NCI-H2107 treated with DMSO at 0.1 percent for 48 hours (cell line): ENCODE measurements around the gene RPL7L1.

Experiments
- DNase-seq: peaks from one replicate; lab custom pipeline; 2025; ENCODE audit not compliant: unreplicated experiment; lab: John Stamatoyannopoulos, UW

RPL7L1 gene

DNA sequence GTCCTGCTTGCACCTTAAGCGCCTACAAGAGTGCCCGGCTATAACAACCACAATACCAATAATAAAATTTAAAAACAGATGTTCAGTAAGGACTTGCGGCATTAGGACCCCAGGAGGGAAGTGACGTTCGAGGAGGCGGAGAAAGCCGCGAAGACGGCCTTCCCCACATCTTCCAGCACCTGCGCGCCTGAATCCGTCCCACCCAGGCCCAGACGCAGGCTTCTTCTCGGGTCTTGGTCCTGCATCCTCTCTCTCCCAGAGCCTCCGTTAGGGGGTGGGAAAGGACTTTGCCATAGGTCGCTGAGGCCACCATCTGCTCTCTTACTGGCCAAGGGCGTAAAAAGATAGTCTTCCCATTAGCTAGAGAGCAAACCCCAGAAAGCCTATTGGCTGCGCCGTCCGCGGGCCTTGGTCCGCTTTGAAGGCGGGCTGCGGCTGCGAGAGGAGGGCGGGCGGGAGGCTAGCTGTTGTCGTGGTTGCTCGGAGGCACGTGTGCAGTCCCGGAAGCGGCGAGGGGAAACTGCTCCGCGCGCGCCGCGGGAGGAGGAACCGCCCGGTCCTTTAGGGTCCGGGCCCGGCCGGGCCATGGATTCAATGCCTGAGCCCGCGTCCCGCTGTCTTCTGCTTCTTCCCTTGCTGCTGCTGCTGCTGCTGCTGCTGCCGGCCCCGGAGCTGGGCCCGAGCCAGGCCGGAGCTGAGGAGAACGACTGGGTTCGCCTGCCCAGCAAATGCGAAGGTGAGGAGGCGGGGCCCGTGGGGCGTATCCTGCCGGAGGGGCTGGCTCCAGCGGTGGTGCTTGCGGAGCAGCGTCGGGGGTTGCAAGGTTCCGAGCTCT is 49.8 kb downstream of the RPL7L1 start, which contains the start of gene CNPY3:
CNPY3 (plus strand) TSS at position 495 of the 835 bp plus-strand sequence; CDS start at position 586, 91 bp downstream.
- peak; percentile 94 for DNase-seq

- no peak for DNase-seq
Observed at GRCh38 chr6:42929821-42930360, 50.5 kb downstream of the RPL7L1 start.

DNA sequence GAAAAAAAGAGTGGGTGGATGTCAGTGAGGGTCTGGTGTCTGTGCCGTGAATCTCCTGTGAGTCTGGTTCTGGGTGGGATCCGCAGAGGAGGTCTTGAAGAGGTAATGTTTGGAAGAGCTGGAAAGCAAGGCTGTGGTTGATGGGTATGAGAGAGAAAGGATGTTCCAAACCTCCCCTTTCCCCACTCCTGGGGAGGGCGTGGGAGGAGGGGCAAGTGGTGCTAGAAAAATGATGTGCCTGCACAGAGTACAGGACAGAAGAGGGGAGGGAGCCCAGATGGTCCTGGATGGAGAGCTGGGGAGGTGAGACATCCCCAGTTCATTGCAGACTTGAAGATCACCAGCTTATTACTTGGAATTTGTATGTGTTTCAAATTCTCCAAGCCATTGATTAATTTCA is 53.0 kb downstream of the RPL7L1 start:
- DNase-seq, result no peak

DNA sequence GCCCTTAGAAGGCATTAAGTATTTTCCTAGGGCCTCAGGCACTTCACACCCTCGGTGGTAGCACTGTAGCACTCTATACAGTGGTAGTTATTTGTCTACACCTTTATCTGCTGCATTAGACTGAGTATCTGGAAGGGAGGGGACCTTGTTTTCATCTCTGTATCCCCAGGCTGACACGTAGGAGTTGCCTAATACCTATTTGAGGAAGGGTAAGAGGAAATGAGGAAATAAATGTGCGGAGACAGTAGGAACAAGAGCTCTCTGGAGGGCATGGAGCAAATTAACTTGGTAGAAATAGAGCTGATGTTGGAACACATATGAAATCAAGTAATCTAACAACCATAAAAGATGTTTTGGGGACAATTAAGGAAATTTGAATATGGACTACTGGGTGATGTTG is 53.8 kb downstream of the RPL7L1 start:
- no peak for DNase-seq

DNA sequence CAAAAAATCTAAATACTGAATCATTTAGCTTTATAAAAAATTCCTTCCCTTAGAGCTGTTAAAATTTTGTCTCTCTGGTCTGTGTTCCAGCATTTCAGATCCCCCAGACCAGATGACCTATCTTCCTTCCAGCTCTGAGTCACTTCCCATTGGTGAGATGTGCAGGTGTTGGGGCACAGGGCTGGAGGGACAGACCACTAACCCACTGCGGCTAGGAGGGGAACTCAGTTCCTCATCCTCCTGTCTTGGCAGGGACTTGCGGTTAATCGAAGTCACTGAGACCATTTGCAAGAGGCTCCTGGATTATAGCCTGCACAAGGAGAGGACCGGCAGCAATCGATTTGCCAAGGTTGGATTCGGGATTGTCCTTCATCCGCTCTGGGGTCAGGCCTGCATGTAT is 55.9 kb downstream of the RPL7L1 start:
- no peak for DNase-seq

DNA sequence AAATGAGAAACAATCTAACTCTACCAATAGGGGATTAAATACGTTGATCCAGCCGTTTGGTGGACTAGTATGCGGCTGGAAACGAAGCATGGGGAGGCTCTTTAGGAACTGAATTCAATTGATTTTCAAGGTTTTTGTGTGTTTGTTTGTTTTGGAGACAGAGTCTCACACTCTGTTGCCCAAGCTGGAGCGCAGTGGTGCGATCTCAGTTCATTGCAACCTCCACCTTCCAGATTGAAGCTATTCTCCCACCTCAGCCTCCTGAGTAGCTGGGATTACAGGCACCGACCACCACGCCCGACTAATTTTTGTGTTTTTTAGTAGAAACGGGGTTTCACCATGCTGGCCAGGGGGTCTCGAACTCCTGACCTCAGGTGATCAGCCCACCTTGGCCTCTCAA is 57.0 kb downstream of the RPL7L1 start:
- no peak for DNase-seq

DNA sequence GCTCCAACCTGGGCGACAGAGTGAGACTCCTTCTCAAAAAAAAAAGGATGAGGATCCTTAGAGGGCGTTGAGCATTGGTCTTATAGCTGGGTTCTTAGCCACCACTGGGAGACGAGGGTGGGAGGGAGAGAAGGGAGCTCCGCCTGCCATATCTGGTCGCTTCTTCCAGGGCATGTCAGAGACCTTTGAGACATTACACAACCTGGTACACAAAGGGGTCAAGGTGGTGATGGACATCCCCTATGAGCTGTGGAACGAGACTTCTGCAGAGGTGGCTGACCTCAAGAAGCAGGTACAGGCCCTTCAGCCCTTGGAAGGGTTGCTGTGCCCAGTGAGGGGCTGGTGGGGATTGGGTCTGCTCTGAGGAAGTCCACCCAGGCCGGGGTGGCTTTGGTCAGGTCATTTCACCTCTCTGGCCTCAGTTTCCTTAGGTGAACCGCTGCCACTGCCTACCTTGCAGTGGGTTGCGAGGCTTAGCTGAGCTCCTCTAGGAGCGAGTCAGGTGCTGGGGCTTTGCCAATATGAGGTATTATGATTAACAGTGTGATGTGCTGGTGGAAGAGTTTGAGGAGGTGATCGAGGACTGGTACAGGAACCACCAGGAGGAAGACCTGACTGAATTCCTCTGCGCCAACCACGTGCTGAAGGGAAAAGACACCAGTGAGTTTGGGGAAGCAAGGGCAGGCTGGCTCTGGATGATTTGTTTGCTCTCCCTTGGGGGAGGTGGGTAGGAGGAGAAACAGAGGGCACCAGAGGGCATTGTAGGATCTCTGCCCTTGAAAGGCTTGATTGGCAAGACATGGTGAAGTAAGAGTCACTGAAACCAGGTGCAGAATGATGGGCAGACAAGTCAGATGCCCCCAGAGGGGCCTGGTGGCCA is 58.4 kb downstream of the RPL7L1 start:
- no peak for DNase-seq

DNA sequence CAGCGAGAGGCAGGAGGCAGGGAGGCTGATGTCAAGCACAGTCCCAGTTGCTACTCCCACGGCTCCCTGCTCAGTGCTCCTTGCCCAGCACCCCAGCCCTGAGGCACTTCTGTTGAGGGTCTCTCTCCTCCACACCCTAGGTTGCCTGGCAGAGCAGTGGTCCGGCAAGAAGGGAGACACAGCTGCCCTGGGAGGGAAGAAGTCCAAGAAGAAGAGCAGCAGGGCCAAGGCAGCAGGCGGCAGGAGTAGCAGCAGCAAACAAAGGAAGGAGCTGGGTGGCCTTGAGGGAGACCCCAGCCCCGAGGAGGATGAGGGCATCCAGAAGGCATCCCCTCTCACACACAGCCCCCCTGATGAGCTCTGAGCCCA is 59.0 kb downstream of the RPL7L1 start:
- DNase-seq, result no peak

GRCh38 chr6:42938987-42939809 is 59.8 kb downstream of the RPL7L1 start:
- DNase-seq, result no peak
